ENCODE results near the gene SCUBE1.

Gene SCUBE1

DNA sequence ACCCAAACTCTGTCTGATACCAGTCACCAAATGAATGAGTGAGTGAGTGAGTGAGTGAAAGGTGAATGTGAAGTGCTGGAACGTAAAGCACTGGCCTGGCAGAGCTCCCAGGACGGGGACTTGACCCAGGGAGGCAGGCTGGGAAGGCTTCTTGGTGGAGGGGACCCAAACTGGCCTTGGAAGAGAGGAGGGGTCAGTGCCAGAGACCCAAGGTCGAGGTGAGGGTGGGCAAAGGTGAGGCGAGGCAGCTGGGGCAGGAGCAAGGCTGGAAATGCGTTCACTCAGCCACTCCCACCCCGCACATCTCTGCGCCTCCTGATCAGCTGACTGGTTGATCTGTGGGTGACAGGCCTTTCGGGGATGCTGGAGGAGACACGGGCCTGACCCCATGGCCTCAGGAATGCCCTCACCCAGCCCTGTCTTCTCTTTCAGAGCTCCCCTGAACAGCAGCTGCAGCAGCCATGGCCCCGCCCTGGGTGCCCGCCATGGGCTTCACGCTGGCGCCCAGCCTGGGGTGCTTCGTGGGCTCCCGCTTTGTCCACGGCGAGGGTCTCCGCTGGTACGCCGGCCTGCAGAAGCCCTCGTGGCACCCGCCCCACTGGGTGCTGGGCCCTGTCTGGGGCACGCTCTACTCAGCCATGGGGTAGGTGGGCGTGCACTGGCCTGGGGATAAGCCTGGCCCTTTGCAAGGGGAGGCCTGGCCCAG lies 184.2 kb downstream of the SCUBE1 start:
- no peak for DNase-seq (ENCODE audit: low read depth, low spot score)
- H3K4me3 ChIP-seq (ENCODE audit: low read length), result no peak overlapping the region

DNA sequence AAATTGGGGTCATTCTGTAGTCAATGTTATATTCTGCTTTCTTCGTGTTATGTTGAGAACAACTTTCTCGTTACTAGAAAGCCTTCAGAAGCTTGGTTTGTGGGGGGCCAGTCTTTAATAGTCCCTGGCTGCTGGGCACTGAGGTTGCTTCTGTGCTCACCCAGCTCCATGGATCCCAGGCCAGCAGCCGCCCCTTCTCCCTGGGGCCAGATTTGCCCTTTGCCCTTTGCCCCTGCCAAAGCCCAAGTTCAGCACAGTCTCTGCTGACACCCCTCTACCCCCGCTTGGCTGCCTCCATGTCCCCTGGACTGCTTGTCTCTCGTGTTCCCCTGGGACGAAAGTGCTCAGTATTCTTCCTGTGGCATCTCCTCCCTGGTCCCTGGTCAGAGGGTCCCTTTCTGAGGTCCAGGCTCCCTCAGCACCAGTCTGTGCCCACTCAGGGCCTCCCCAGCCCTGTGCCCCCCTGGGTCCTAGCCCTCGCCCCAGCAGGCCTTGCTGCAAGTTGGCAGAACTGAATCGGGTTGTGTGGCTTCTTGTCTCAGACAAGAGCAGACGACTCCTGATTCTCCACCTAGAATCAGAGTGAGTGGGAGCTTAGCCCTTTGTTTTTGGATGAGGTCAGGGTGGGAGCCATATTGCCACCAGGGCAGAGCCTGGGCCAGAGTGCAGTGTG lies 185.2 kb downstream of the SCUBE1 start:
- no peak for DNase-seq (ENCODE audit: low read depth, low spot score)
- H3K4me3 ChIP-seq (ENCODE audit: low read length), result no peak overlapping the region

DNA sequence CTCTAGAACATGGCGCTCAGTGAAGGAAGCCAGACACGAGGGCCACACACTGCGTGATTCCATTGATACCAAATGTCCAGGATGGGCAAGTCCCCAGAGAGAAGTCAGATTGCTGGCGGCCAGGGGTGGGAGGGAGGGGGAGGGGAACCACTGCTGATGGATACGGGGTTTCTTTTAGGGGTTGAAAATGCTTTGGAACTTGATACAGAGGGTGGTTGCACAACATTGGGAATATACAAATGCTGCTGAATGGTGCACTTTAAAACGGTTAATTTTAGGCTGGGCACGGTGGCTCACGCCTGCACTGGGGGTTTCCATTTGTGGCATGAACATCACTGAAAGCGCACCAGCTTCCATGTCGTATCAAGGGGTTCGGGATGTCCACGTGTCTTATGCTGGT lies 186.8 kb downstream of the SCUBE1 start:
- no peak overlapping the region for H3K4me3 ChIP-seq (ENCODE audit: low read length)
- DNase-seq (ENCODE audit: low read depth, low spot score), result no peak

DNA sequence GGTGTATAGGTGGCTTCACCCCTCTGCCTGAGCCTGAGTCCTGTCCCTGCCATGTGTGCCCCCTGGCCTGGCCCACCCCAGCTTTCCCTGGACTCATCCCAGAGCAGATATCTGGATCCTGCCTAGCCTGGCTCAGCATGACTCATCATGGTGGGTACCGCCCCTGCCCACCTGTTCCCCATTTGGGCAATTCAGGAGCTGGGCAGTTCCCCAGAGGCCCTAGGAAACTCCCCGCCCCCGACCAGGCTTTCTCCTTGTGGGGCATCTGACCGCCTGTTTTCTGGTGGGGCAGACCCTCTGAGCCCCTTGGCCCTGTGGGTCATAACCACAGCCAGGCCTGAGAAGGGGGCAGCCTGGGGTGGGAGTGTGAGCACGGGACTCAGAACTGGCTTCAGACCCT lies 187.4 kb downstream of the SCUBE1 start:
- no peak overlapping the region for H3K4me3 ChIP-seq (ENCODE audit: low read length)
- DNase-seq (ENCODE audit: low read depth, low spot score), result no peak

DNA sequence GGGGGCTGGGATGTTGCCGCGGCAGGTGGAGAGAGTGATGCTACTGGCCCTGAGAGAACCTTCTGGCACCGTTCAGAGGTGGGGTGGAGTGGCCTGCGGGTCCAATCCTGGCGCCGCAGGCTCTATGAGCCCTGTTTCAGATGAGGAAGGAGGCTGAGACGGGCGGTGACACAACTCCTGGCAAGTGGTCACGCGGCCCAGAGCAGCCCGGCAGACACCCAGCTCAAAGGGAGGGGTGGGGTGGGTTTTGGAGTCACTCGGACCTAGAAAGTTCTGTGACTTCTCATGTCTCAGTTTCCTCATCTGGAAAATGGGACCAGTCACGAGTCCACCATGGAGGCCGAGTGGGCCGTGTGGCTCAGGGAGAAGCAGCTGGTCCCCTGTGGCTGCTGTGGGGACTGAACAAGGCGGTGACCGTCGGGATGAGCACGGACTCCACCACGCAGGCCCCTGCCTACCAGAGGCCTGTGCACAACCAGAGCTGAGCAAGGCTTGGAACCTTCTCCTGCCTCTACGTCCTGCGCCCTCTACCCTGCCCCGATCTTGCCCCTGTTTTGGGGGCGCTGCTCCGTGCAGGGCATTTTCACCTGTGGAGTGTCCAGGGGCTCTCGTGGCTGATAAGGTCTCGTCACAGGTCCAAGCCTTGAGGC lies 188.2 kb downstream of the SCUBE1 start:
- no peak for DNase-seq (ENCODE audit: low read depth, low spot score)
- H3K4me3 ChIP-seq (ENCODE audit: low read length), result no peak overlapping the region

DNA sequence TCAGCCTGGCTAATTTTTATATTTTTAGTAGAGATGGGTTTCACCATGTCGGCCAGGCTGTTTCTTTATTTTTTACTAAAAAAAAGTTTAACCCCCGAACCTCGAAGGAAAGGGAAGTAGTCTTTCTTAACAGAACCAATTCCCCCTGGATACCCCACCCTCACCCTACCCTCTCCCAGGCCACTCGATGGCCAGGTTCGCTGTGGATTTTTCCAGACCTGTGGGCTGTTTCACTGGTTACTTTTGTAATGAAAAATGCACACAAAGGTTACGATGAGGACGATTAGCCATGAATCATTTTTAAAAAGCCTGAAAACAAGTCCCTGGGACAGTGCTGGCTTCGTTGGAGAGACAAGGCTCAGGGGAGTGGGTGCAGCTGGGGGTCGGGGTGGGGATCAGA lies 189.3 kb downstream of the SCUBE1 start:
- H3K4me3 ChIP-seq (ENCODE audit: low read length), result no peak overlapping the region
- no peak for DNase-seq (ENCODE audit: low read depth, low spot score)

DNA sequence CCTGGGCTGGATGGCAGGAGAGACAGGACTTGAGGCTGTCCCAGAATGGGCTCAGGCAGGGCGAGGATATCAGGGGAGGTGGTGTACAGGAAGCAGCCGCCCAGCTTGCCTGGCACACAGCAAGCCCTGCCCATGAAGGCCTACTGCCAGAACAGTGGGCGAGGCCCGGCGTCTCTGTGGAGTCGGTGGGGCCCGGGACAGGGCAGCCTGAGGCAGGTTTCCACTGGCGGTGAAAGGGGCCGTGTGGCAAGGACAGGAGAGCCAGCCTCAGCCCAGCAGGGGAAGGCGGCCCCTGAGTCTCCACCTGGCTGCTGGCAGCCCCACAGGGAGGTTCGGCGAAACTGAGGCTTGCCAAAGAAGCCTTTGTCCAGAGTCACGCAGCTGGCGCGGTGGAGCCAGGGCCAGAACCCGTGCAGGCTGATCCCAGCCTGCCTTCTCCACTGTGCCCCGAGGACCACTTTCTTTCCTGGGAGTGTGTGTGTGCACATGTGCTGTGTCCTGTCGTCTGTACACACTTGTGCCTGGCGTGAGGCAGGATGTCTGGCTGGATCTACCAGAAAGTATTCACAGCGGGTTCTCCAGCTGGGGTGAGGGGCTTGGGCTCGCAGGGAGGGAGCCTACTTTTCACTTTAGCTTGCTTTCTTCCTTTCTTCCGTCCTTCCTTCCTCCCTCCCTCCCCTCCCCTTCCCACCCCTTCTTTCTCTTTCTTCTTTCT lies 190.7 kb downstream of the SCUBE1 start:
- no peak overlapping the region for H3K4me3 ChIP-seq (ENCODE audit: low read length)
- DNase-seq (ENCODE audit: low read depth, low spot score), result no peak

DNA sequence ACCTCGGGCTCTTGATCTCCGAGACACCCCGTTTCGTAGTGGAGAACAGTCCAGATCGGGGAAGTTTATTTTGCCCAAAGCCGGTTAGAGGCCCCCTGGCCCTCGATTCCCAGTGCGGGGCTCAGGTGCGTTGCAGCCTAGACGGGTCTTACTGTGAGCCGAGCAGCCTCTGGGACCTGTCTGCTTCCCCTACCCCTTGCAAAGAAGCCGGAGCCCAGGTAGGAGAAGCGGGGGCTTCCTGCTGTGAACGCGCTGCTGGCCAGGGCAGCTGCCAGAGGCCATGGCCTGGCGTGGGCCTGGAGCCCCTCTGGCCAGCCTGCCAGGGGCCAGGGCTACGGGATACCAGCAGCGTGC lies 191.2 kb downstream of the SCUBE1 start:
- DNase-seq (ENCODE audit: low read depth, low spot score), result no peak
- H3K4me3 ChIP-seq (ENCODE audit: low read length), result no peak overlapping the region

DNA sequence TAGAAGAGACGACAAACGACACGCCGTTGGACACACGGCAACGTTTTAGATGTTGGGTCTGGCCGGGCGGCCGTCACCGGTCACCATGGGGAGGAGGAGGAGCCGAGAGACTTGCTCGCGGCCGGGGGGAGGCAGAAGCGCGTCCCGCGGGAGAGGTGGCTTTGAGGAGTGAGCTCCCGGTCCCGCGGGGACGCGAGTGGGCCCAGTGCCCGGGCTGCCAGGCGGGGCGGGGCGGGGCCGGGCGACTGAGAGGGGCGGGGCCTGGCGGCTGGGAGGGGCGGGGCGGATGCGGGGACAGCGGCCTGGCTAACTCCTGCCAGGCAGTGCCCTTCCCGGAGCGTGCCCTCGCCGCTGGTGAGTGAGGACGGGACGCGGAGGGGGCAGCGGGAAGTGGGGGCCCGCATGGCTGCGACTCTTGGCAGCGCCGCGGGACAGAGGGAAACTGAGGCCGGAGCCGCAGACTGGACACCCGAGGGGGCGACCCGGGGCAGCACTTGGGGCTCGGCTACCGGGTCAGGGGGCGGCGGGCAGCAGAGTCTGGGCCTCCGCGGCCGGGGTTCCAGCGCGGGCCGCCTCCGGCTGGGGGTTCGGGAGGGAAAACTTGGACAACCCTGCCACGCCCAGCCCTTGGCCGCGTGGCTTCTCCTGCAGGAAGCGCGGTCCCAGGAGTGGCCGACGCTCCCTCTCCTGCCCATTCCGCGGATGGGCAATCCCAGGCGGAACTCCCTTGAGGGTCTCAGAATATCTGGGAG lies 191.7 kb downstream of the SCUBE1 start, which contains the start of gene TSPO:
Gene TSPO, plus strand, starts transcription at position 309 of the 752 bp plus-strand sequence. CDS start 7,680 bp downstream, outside the sequence.
- no peak within 1 kb of the TSS for H3K4me3 ChIP-seq (ENCODE audit: low read length)
- DNase-seq (ENCODE audit: low read depth, low spot score), result no peak

DNA sequence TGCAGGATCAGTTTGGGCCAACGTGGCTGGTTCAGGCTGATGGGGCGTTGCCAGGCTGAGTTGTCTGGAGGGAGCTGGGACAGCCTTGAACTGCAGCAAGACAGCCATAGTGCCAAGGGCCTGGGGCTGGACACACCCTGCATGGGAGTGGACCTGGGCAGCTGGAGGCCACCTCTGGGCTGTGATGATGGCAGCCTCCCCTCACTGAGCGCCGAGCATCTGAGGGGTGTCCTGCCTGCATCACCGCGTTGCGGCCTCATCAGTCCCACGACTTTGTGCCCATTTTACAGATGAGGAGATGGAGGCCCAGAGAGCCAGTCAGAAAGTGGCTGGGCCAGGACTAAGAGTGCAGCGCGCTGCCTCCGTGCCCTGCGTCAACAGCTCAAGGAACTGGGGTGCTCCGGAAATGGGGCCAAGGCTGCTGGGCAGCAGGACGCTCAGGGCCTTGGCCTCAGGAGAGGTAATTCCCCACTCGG lies 192.4 kb downstream of the SCUBE1 start:
- DNase-seq (ENCODE audit: low read depth, low spot score), result no peak
- no peak overlapping the region for H3K4me3 ChIP-seq (ENCODE audit: low read length)

DNA sequence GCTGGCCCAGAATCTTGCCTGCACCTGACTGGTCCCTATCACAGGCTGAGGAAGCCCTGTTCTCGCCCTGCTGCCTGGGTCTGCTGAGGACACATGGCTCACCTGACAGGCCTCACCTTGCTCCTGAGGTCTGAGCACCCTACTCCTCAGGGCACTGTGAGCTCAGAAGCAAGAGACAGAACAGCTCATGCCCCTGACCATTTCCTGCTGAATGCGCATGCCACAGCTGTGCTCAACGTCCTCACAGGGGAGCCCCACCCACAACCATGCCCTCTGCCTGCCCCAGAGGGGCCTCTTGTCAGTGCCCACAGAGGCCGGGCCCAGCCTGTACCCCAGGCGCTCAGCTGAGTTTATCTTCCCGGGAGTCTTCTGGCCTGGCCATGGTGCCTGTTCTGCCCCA lies 194.6 kb downstream of the SCUBE1 start:
- DNase-seq (ENCODE audit: low read depth, low spot score), result no peak
- H3K4me3 ChIP-seq (ENCODE audit: low read length), result no peak overlapping the region

DNA sequence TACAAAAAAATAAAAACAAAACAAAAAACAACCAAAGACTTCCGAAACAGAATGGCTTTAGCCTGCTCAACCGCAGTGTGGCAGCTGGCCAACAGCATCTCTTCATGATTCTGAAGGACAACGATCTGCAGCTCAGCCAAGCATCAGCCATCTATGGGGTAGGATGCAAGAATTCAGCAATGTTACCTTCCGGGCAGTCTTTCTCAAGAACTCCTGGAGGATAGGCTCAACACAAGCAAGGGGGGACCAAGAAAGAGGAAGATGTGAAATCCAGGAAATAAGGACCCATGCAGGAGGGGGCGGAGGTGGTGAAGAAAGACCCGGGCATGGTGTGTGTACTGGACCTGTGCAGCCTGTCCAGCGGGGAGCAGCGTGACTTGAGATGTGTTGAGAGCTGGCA lies 195.4 kb downstream of the SCUBE1 start:
- no peak for DNase-seq (ENCODE audit: low read depth, low spot score)
- H3K4me3 ChIP-seq (ENCODE audit: low read length), result no peak overlapping the region

Data from Jurkat, Clone E6-1 (cell line).